GM23338 (cell line): ENCODE results near the gene MAST4. TPM values are rescaled to one million over a fixed set of nuclear protein-coding genes. Genes with fewer than 3 reads are reported as not detected.

Source experiments
- ATAC-seq: fragments of 200-7000 bp; cut with Tn5 transposase; 3 replicates; pipeline ENCODE4 v1.9.1; 2020
- DNase-seq: peaks from one replicate; pipeline ENCODE4 v3.0.0-alpha.2; 2015; ENCODE audit warnings: low spot score
- H2AFZ ChIP-seq: fragments of 200-600 bp; sonication (generic); 2 replicates; pipeline ENCODE4 v1.8.0; 2016; ENCODE audit warnings: antibody characterized with exemption, mild to moderate bottlenecking, moderate library complexity
- H3F3A ChIP-seq: fragments of 200-600 bp; sonication (generic); replicated peaks from 2 replicates; pipeline ENCODE4 v1.8.0; 2017; ENCODE audit warnings: antibody characterized with exemption, mixed run types, low read depth
- H3K27ac ChIP-seq: fragments of 200-600 bp; sonication (generic); 2 replicates; pipeline ENCODE4 v1.6.1; 2016; ENCODE audit warnings: low read depth
- H3K27me3 ChIP-seq: fragments of 200-600 bp; sonication (generic); 2 replicates; pipeline ENCODE4 v1.8.0; 2016; ENCODE audit warnings: mild to moderate bottlenecking, mixed run types, moderate library complexity; ENCODE audit not compliant: insufficient read depth
- H3K36me3 ChIP-seq: fragments of 200-600 bp; sonication (generic); 2 replicates; pipeline ENCODE4 v1.8.0; 2016; ENCODE audit warnings: mild to moderate bottlenecking; ENCODE audit not compliant: insufficient read depth
- H3K4me1 ChIP-seq: fragments of 200-600 bp; sonication (generic); 2 replicates; pipeline ENCODE4 v1.8.0; 2016; ENCODE audit warnings: mild to moderate bottlenecking, moderate library complexity; ENCODE audit not compliant: insufficient read depth
- H3K4me2 ChIP-seq: fragments of 200-600 bp; sonication (generic); 2 replicates; pipeline ENCODE4 v1.7.1; 2017; ENCODE audit warnings: mixed run types
- H3K4me3 ChIP-seq: fragments of 200-600 bp; sonication (generic); 2 replicates; pipeline ENCODE4 v1.6.1; 2016; ENCODE audit warnings: mixed run types
- H3K79me2 ChIP-seq: fragments of 200-600 bp; sonication (generic); replicated peaks from 2 replicates; pipeline ENCODE4 v1.8.0; 2017; ENCODE audit warnings: mild to moderate bottlenecking; ENCODE audit not compliant: insufficient read depth
- H3K9me2 ChIP-seq: fragments of 200-600 bp; sonication (generic); 2 replicates; pipeline ENCODE4 v1.8.0; 2017; ENCODE audit not compliant: insufficient read depth
- H4K20me1 ChIP-seq: fragments of 200-600 bp; sonication (generic); replicated peaks from 2 replicates; pipeline ENCODE4 v1.8.0; 2017; ENCODE audit warnings: mild to moderate bottlenecking; ENCODE audit not compliant: insufficient read depth
- H3K27ac Mint-ChIP-seq: 2 replicates; pipeline ENCODE4 v1.8.0; 2020; ENCODE audit warnings: inconsistent platforms, mild to moderate bottlenecking, moderate library complexity, mixed read lengths
- H3K27me3 Mint-ChIP-seq: 3 replicates; pipeline ENCODE4 v1.8.0; 2022; ENCODE audit warnings: low read depth, mild to moderate bottlenecking, moderate library complexity, mixed read lengths, inconsistent platforms; ENCODE audit not compliant: insufficient read depth, poor library complexity
- H3K36me3 Mint-ChIP-seq: 3 replicates; pipeline ENCODE4 v1.8.0; 2021; ENCODE audit warnings: low read depth, mild to moderate bottlenecking, inconsistent platforms, moderate library complexity, mixed read lengths
- H3K4me1 Mint-ChIP-seq: 3 replicates; pipeline ENCODE4 v1.8.0; 2020; ENCODE audit warnings: mild to moderate bottlenecking, inconsistent platforms, mixed read lengths
- H3K4me3 Mint-ChIP-seq: 3 replicates; pipeline ENCODE4 v1.8.0; 2021; ENCODE audit warnings: moderate library complexity, mild to moderate bottlenecking, inconsistent platforms, mixed read lengths
- H3K9me3 Mint-ChIP-seq: 3 replicates; pipeline ENCODE4 v1.8.0; 2020; ENCODE audit warnings: moderate library complexity, mild to moderate bottlenecking, inconsistent platforms, mixed read lengths
- POLR2AphosphoS5 ChIP-seq: IDR thresholded peaks from 2 replicates; pipeline ENCODE4 v1.6.1; 2016; ENCODE audit warnings: antibody characterized with exemption, low read depth
- polyA plus RNA-seq: library from polyadenylated mRNA; unstranded; fragments of >200 nt; fragmentation: Nextera tagmentation; extraction: Ambion mirVana; gene quantifications from 2 replicates; pipeline ENCODE4 v1.2.1, GENCODE V29; 2016
- total RNA-seq: library from RNA; depleted of rRNA; stranded (reverse); fragments of >200 nt; shearing (Covaris generic); gene quantifications from 2 replicates; pipeline ENCODE4 v1.2.3, GENCODE V29; 2014
- TF ChIP-seq, protein P1 (sequence below): fragments of 250-450 bp; sonication (Bioruptor Pico); IDR thresholded peaks from 2 replicates; pipeline ENCODE4 v1.5.0; 2020; ENCODE audit warnings: mild to moderate bottlenecking, moderate library complexity
- TF ChIP-seq, protein P2 (sequence below): IDR thresholded peaks from 2 replicates; pipeline ENCODE4 v1.6.1; 2016; ENCODE audit warnings: antibody characterized with exemption

MAST4 gene
- total and polyA plus RNA-seq, 2 experiments from 2014 or later = 3.6 to 8.5 TPM

DNA sequence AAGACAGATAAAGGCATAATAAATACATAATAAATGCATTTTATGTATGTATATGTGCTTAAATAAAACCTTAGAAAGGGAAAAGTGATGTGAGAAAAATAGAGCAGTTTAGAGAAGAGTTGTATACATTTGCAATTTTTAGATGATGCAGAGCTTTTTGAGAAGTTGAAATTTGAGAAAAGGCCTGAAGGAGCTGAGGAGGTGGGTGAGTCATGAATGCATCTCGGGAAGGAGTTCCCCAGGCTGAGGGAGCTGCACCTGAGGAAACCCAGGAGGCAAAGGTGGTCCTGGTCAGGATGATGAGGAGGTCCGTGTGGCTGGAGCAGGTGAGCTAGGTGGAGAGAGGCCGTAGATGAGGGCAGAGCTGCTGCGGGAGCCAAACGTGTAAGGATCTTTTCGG is 617.8 kb downstream of the MAST4 start:
- no peak overlapping the region for H3K27ac ChIP-seq
- Mint-ChIP-seq H3K36me3 (no peaks in the 10 kb centered on the region; the same call in 2 of the 3 replicates), H3K27ac (no peak overlapping the region), H3K4me3 (no peak overlapping the region), H3K9me3 (no peaks in the 10 kb centered on the region), H3K4me1 (no peaks in the 10 kb centered on the region; the same call in 2 of the 3 replicates), H3K27me3 (no peaks in the 10 kb centered on the region)
- TF ChIP-seq, protein P1, sequence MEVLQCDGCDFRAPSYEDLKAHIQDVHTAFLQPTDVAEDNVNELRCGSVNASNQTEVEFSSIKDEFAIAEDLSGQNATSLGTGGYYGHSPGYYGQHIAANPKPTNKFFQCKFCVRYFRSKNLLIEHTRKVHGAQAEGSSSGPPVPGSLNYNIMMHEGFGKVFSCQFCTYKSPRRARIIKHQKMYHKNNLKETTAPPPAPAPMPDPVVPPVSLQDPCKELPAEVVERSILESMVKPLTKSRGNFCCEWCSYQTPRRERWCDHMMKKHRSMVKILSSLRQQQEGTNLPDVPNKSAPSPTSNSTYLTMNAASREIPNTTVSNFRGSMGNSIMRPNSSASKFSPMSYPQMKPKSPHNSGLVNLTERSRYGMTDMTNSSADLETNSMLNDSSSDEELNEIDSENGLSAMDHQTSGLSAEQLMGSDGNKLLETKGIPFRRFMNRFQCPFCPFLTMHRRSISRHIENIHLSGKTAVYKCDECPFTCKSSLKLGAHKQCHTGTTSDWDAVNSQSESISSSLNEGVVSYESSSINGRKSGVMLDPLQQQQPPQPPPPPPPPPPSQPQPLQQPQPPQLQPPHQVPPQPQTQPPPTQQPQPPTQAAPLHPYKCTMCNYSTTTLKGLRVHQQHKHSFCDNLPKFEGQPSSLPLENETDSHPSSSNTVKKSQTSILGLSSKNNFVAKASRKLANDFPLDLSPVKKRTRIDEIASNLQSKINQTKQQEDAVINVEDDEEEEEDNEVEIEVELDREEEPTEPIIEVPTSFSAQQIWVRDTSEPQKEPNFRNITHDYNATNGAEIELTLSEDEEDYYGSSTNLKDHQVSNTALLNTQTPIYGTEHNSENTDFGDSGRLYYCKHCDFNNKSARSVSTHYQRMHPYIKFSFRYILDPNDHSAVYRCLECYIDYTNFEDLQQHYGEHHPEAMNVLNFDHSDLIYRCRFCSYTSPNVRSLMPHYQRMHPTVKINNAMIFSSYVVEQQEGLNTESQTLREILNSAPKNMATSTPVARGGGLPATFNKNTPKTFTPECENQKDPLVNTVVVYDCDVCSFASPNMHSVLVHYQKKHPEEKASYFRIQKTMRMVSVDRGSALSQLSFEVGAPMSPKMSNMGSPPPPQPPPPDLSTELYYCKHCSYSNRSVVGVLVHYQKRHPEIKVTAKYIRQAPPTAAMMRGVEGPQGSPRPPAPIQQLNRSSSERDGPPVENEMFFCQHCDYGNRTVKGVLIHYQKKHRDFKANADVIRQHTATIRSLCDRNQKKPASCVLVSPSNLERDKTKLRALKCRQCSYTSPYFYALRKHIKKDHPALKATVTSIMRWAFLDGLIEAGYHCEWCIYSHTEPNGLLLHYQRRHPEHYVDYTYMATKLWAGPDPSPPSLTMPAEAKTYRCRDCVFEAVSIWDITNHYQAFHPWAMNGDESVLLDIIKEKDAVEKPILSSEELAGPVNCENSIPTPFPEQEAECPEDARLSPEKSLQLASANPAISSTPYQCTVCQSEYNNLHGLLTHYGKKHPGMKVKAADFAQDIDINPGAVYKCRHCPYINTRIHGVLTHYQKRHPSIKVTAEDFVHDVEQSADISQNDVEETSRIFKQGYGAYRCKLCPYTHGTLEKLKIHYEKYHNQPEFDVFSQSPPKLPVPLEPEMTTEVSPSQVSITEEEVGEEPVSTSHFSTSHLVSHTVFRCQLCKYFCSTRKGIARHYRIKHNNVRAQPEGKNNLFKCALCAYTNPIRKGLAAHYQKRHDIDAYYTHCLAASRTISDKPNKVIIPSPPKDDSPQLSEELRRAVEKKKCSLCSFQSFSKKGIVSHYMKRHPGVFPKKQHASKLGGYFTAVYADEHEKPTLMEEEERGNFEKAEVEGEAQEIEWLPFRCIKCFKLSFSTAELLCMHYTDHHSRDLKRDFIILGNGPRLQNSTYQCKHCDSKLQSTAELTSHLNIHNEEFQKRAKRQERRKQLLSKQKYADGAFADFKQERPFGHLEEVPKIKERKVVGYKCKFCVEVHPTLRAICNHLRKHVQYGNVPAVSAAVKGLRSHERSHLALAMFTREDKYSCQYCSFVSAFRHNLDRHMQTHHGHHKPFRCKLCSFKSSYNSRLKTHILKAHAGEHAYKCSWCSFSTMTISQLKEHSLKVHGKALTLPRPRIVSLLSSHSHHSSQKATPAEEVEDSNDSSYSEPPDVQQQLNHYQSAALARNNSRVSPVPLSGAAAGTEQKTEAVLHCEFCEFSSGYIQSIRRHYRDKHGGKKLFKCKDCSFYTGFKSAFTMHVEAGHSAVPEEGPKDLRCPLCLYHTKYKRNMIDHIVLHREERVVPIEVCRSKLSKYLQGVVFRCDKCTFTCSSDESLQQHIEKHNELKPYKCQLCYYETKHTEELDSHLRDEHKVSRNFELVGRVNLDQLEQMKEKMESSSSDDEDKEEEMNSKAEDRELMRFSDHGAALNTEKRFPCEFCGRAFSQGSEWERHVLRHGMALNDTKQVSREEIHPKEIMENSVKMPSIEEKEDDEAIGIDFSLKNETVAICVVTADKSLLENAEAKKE (CRISPR knock-in tag) = no peak
- TF ChIP-seq POLR2AphosphoS5 = no peak
- H3K9me2 ChIP-seq = no peaks in the 10 kb centered on the region
- no peaks in the 10 kb centered on the region for H3K4me1 ChIP-seq
- DNase-seq (no peak), ATAC-seq (no peak)
- no peak overlapping the region for H3K4me2 ChIP-seq
- H4K20me1 ChIP-seq = no peaks in the 10 kb centered on the region
- no peak overlapping the region for H2AFZ ChIP-seq
- no peaks in the 10 kb centered on the region for H3K79me2 ChIP-seq
- no peaks in the 10 kb centered on the region for H3F3A ChIP-seq
- H3K36me3 ChIP-seq = no peaks in the 10 kb centered on the region
- no peak overlapping the region for H3K4me3 ChIP-seq
- H3K27me3 ChIP-seq = no peaks in the 10 kb centered on the region

DNA sequence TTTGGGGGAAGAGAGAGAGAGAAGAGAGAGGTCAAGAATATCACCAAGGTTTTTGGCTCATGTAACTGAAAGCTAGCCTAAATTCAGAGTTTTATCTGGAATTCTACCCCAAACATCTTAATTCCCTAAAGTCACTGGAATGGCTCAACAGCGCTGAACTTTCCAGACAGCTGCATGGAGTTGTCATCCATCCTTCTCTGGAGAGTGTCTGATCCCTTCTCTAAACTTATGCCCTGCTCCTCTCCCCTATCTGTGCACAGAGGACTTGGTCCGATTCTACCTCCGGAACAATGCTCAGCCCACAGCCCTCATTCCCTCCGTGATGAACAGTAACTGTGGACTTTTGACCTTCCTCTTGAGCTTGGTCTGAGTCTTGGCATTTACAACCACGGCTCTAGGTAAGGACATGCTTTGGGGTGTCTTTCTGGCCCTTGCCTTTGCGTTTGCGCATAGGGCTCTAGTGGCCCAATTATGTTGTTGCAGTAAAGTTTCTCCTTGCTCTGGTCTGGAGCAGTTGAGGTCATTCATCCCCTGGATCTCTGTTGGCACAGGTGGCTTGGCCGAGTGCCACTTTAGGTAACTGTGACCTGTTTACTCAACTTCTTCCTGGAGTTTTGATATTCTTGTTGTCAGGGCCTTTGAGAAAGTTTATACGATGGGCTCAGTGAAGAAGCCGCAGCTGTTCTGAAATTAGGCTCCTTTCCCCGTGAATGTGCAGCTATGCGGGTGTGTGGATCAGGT is 618.7 kb downstream of the MAST4 start:
- no peaks in the 10 kb centered on the region; the same call in 2 of the 3 replicates for H3K4me1 Mint-ChIP-seq
- Histone ChIP-seq H3F3A (no peaks in the 10 kb centered on the region), H3K4me2 (no peak overlapping the region), H3K9me2 (no peaks in the 10 kb centered on the region), H3K4me3 (no peak overlapping the region), H3K79me2 (no peaks in the 10 kb centered on the region), H3K4me1 (no peaks in the 10 kb centered on the region), H3K36me3 (no peaks in the 10 kb centered on the region), H4K20me1 (no peaks in the 10 kb centered on the region), H3K27ac (no peak overlapping the region), H2AFZ (peak overlapping the region; percentile 76), H3K27me3 (no peaks in the 10 kb centered on the region)
- H3K9me3 Mint-ChIP-seq = no peaks in the 10 kb centered on the region
- H3K27me3 Mint-ChIP-seq = no peaks in the 10 kb centered on the region
- H3K4me3 Mint-ChIP-seq = no peak overlapping the region
- ATAC-seq = no peak
- no peaks in the 10 kb centered on the region; the same call in 2 of the 3 replicates for H3K36me3 Mint-ChIP-seq
- TF ChIP-seq, protein P2, sequence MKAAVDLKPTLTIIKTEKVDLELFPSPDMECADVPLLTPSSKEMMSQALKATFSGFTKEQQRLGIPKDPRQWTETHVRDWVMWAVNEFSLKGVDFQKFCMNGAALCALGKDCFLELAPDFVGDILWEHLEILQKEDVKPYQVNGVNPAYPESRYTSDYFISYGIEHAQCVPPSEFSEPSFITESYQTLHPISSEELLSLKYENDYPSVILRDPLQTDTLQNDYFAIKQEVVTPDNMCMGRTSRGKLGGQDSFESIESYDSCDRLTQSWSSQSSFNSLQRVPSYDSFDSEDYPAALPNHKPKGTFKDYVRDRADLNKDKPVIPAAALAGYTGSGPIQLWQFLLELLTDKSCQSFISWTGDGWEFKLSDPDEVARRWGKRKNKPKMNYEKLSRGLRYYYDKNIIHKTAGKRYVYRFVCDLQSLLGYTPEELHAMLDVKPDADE = no peak
- TF ChIP-seq POLR2AphosphoS5 = no peak
- H3K27ac Mint-ChIP-seq = no peak overlapping the region
- DNase-seq = no peak
